GM19351 (cell line): Measurements from ENCODE around the gene EXOC4.
"Not testable (repeated sequence)": the region's sequence is repeated elsewhere in the genome, so short reads cannot be mapped to it uniquely, and the experiment has no call there.

ENCODE experiments used
- ATAC-seq: cut with Tn5 transposase; IDR thresholded peaks from one replicate; pipeline ENCODE4 v1.9.1; 2021; ENCODE audit warnings: mild to moderate bottlenecking, moderate library complexity; ENCODE audit not compliant: unreplicated experiment

EXOC4 gene

DNA sequence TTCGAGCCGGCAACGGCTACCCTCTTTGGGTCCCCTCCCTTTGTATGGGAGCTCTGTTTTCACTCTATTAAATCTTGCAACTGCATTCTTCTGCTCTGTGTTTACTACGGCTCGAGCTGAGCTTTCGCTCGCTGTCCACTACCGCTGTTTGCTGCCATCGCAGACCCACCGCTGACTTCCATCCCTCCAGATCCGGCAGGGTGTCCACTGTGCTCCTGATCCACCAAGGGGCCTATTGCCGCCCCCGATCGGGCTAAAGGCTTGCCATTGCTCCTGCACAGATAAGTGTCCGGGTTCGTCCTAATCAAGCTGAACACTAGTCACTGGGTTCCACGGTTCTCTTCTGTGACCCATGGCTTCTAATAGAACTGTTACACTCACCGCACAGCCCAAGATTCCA lies 653.7 kb downstream of the EXOC4 start:
- not testable (repeated sequence) for ATAC-seq

- no peak for ATAC-seq
These were observed 657.9 kb downstream of the EXOC4 start for GRCh38 chr7:133910761-133911160.

DNA sequence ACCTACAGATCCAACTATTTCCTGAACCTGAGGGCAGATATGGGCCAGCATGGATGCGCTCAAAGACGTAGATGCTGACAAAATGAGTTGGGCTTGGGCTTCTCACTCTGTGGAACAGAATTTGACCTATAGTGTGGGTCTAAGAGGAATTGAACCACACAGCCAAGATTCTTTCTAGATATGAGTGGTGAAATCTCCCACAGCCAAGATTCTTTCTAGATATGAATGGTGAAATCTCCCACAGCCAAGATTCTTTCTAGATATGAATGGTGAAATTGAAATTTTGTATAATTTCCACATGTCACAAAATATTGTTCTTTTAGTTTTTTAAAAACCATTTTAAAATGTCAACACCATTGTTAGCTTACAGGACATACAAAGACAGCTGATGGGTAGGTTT lies 658.8 kb downstream of the EXOC4 start:
- ATAC-seq, result peak; percentile 77

- ATAC-seq, result no peak
These were observed 660.2 kb downstream of the EXOC4 start for GRCh38 chr7:133912916-133913697.

DNA sequence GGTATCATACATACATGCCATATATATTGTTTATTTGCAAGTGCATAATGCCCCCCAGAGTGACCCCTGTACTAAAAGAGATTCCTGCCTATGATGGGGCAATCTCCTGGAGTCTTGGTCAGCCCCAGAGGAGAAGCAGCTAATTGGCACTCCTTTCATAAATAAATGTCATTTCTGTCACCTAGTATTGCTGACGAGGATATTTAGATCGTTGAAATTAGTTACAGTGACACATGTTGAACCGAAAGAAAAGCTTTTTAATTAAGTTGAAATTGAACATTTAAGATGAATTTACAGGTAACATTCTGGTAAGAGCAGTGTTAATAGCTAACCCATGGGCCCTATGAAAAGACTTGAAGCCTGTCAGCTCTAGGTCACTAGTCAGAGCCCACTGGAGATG lies 663.7 kb downstream of the EXOC4 start:
- no peak for ATAC-seq

GRCh38 chr7:133919810-133920209 lies 666.9 kb downstream of the EXOC4 start:
- no peak for ATAC-seq

- no peak for ATAC-seq
These were observed 668.8 kb downstream of the EXOC4 start for GRCh38 chr7:133921635-133922182.

DNA sequence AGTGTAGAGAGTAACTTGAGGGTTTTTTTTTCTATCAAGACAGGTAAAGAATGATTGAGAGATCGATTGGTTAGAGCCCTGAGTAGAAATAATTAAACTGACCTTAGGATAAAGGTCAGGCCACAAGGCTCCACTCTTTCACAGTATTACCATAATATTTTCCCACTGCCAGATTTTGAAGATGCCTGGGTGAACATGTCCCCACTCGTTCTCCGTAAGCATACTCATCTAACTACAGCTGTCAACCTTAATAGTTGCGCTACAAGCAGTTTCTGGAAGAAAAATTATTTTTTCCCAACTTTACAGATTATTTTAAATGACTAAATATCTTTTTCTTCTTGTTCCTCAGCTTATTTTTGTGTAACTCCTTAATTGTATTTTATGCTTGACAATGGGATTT lies 671.1 kb downstream of the EXOC4 start:
- ATAC-seq, result no peak

DNA sequence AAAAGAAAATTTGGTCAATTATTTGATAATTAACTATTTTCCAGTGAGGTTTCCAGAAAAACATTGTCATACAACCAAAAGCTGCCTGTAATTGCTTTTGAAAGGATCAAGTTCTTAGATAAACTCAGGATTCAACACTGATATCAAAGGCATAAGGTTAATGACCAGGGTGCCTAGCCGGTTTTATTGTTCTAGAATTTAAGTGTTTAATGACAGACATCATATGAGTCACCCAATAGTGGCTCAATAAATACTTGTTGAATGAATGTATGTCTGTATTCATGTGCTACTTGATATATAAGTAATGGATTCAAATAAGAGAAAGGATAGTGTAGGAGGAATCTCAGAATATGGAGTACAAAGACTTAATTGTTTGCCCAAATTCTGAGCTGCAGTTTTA lies 678.2 kb downstream of the EXOC4 start:
- ATAC-seq, result no peak

DNA sequence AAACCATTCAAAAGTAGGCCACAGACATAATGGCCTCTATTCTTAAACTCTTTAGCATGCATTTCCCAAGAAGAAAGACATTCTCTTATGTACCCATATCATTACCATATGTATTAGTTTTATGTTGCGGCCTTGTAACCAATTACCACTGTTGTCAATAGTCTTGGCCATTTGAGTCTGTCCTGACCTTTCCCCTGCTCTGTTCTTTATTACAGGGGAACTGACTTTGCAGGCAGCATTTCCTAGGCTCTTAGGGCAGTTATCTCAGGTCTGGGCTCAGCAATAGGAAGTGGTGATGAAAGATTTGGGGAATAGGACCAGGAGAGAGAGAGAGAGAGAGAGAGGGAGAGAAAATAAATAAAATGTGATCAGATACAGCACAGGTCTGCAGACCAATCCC lies 679.7 kb downstream of the EXOC4 start:
- ATAC-seq, result no peak

DNA sequence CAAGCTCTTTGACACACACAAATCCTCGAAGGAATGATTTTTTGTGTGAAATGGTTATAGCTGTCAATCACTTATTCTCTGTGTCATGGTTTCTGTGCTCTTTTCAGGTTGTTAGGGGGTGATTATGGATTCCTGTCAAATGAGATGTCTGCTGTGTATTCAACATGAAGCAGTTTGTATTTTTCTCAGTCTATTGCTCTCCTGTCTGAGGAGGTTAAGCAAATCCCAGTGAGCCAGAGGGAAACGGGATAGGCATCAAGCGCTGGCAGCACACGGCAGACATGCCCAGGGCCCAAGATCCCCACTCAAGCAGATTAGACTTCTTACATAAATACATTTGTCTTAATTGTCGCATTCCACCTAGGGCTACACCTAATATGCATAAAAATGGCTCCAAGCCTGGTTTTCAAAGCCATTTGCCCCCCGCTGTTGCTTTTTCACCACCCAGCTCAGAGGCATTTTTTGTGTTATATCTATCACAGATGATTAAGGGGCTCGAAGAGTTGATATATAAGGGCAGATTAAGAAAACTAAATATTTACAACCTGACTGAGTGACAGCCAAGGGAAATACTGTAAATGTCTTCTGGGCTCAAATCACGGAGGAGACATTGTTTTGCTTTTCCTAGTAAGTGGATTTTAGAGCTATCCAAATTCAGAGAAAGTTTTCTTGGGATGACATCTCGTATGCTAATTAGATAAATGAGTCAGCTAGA lies 681.5 kb downstream of the EXOC4 start:
- ATAC-seq, result no peak

- ATAC-seq, result no peak
These were observed 682.1 kb downstream of the EXOC4 start for GRCh38 chr7:133934977-133935330.

GRCh38 chr7:133936074-133936473 lies 683.2 kb downstream of the EXOC4 start:
- no peak for ATAC-seq

- no peak for ATAC-seq
These were observed 684.9 kb downstream of the EXOC4 start for GRCh38 chr7:133937786-133938185.

GRCh38 chr7:133940368-133940767 lies 687.5 kb downstream of the EXOC4 start:
- no peak for ATAC-seq

- ATAC-seq, result no peak
These were observed 688.6 kb downstream of the EXOC4 start for GRCh38 chr7:133941496-133941895.

GRCh38 chr7:133945497-133945896 lies 692.6 kb downstream of the EXOC4 start:
- ATAC-seq, result no peak

GRCh38 chr7:133947458-133948254 lies 694.8 kb downstream of the EXOC4 start:
- ATAC-seq, result no peak

- ATAC-seq, result no peak
These were observed 695.7 kb downstream of the EXOC4 start for GRCh38 chr7:133948588-133948987.

GRCh38 chr7:133950855-133951254 lies 698.0 kb downstream of the EXOC4 start:
- ATAC-seq, result no peak

DNA sequence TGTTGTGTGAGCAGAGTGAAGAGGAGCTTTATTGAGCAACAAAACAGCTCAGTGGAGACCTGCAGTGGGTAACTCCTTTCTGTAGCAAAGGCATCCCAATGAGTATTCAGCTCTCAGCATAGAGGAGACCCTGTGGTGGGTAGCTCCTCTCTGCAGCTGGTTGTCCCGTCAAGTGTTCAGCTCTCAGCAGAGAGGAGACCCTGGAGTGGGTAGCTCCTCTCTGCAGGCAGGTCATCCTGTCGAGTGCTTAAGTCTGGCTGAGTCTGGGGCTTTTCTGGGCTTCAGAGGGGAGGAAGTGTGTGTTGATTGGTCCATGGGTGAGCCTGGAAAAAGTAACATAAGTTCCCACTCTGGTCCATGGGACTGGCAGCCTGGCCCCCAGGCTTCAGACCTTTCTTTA lies 702.3 kb downstream of the EXOC4 start:
- no peak for ATAC-seq
